HG02763 (cell line): ENCODE measurements around the gene ACBD7.

ENCODE experiments used
- ATAC-seq: cut with Tn5 transposase; IDR thresholded peaks from one replicate; pipeline ENCODE4 v1.9.1; 2021; ENCODE audit warnings: mild to moderate bottlenecking, moderate library complexity; ENCODE audit not compliant: unreplicated experiment

The ACBD7 gene

DNA sequence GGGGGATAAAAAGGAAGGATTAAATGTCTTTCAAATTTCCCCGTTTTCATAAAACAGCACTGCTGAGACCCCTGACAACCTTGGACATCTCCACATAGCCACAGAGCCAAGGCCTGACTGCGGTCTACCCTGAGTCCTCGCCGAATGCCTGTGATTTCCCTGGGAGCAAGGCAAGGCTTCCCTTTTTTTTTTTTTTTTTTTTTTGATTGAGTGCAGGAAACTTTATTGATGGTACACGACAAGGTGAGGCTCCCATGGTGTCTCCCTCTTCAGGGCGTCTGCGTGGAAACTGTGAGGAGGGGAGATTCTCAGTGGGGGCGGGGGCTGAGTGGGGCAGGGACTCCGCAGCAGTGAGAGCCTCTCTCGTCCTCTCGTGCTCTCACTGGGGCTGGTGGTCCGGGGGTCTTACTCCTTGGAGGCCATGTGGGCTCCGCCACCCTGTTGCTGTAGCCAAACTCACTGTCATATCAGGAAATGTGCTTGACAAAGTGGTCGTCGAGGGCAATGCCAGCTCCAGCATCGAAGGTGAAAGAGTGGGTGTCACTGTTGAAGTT is 4.4 kb upstream of the ACBD7 start:
- ATAC-seq, result no peak

DNA sequence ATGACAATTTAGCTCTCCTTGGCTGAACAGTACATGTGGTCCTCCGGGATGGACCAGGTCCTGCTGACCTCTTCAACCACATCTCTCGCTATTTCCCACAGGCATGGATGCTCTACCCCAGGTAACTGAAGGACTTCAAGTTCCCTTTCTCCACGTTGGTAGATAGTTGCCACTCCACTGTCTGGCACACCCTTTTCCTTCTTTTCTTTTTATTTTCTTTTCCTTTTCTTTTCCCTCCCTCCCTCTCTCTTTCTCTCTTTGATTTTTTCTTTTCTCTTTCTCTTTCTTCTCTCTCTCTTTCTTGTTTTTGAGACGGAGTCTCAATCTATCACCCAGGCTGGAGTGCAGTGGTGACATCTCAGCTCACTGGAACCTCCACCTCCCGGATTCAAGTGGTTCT is 2.8 kb upstream of the ACBD7 start:
- ATAC-seq, result no peak

DNA sequence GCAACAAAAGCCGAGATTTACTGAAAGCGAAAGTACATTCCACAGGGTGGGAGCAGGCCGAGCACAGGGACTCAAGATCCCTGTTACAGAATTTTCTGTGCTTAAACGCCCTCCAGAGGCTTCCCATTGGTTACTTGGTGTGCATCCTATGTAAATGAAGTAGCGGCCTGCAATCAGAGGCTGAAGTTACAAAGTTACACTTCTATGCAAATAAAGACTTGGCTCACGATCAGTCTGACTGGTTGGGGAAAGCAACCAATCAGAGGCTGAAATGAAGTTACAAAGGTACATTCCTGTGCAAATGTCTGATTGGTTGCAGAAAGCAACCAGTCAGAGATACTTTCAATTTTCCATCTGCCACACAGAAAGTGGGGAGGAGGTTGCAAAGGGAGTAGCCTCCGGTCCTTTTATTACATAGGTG is 4.1 kb downstream of the ACBD7 start:
- no peak for ATAC-seq

DNA sequence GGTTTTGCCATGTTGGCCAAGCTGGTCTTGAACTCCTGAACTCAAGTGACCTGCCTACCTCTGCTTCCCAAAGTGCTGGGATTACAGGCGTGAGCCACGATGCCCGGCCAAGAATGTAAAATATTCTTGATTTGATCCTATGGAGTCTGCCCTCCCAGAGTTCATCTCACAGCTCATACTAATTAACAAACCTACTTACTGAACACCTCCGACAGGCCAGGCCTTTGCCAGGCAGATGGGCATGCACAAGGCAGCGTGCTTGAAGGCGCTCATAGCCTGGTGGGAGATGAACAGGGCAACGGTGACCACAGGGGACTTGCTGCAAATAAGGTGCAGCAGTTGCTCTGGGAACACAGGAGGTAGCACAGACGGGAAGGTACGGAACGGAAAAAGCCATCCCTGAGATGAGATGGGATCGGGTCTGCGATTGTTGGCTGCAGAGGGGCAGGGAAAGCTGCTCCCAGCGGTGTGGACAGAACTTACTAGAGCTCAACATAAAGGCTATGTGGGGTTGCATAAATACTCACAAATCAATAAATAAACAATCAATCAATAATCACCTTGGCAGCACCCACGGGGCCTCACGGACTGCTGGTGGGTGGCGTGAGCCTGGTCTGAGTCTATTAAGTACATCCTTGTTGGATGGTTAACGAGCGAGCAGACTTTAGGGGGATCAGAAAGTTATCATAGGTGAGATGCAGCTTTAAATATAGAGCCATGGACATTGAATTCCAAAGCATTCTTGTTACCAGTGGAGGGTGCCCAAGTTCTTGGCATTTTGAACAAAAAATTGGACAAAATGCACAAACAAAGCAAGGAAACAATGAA is 4.7 kb downstream of the ACBD7 start:
- no peak for ATAC-seq

DNA sequence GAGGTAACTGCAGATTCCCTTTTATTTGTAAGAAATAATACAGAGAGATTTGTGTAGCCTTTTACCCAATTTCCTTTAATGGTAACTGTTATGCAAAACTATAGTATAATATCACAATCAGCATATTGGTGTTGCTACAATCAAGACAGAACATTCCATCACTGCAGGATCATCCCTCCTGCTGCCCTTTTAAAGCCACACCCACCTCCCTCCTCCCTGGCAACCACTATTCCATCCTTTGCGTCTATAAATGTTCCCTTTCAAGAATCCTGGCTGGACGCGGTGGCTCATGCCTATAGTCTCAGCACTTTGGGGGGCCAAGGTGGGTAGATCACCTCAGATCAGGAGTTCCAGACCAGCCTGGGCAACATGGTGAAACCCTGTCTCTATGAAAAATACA is 13.2 kb downstream of the ACBD7 start:
- no peak for ATAC-seq

DNA sequence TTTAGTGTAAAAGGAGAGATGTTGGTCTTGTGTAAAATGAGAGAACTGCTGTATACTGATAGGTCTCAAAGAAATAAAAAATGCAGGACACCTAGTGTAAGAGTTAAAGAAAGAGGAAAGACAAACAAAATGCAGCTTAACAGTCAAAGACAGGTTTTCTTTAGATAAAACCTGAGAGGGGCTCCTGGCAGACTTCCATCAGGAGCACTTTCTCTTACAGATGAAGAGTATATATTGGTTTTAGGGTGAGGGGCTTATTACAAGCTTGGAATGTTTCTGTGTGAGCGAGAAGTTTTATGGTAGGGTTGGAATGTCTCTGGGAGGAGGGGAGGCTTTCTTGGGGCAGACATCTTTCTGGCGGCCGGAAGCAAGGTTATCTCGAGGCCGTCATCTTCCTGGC is 16.2 kb downstream of the ACBD7 start:
- no peak for ATAC-seq

DNA sequence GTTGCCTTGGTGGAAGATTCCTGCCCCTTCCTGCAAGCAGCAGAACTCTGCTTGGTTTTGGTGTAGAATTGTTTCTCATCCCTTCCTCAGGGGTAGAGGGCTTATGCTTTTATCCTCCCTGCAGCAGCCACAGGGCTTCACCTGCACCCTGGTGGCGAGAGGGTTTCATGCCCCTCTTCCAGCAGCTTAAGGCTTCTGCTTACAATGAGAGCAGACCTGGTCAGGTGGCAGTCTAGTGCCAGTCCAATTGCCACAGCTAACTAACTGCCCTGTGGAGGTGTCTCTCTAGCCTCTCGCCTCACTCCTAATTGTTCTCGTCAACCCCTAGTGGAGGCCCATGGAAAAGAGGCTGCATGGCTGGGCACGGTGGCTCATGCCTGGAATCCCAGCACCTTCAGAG is 19.3 kb downstream of the ACBD7 start:
- ATAC-seq, result no peak

DNA sequence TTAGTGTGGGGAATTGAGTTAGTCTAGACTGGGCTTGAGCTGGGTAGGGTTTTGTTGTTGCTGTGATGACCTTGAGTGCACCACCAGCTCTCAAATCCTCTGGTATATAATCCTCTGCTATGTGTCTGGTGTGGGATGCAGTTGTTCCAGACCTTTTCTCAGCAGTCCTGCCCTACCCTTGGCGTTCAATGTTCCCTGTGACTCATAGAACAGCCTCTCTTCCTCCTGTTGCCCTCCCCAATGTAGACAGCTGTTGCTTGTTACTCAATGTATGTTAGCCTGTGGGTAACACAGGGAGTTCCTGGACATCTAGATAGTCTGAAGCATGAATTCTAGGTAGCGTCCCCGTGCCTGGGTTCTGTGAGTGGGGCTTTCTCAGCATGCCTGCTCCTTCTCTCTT is 19.8 kb downstream of the ACBD7 start:
- ATAC-seq, result no peak

DNA sequence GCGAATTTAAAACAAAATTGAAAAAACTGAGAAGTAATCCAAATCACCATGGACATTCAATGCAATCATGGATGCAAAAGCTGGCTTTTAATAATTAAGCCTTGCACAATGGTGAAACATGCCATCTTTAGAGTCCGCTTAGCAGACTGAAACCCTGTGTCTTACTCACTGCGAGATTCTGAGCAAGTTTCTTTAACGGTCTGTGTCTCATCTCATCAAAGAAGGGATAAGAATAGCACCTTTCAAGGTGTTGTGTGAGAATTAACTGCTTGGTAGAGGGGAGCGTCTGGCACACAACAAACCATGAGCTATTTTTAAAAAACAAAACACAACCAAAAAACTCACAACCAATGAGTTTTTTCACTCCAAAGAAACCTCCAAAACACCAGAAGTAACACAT is 21.4 kb downstream of the ACBD7 start:
- no peak for ATAC-seq

DNA sequence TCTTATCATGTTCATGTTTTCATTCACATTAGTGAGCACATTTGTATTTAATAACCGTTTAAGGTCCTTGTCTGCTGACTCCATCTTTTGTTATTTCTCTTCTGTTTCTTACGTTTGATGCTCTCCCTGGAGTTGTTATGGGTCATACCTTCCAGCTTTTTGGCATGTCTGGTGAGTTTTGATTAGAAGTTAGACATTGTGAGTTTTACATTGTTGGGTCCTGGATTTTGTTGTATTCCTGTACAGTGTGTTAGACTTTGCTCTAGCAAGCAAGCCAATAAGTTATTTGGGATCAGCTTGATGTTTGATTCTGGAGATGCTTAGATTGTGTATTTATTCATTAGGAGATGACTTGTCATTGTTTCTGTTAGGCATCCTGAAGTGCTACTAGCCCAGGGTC is 27.9 kb downstream of the ACBD7 start:
- no peak for ATAC-seq

DNA sequence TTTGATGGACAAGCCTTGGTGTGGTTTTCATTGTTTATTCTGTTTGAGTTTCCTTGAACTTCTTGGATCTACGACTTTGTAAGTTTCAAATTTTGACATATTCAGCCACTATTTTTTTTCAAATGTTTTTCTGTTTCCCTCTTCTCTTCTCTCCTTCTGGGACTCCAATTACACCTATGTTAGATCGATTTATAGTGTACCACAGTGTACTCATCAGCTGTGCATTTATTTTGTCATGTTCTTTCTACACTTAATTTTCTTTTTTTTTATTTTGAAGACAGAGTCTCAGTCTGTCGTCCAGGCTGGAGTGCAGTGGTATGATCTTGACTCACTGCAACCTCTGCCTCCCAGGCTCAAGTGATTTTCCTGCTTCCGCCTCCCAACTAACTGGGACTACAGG is 28.7 kb downstream of the ACBD7 start:
- ATAC-seq, result no peak

DNA sequence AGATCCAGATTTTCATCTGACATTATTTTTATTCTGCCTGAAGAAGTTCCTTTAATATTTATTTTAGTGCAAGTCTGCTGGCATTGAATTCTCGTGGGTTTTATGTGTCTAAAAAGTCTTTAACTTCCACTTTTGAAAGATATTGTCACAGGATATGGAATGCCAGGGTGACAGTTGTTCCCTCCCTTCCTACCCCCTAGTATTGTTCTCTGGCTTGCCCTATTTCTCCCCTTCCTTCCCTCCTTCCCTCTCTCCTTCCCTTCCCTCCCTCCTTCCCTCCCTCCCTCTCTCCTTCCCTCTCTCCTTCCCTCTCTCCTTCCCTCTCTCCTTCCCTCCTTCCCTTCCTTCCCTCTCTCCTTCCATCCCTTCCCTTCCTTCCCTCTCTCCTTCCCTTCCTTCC is 29.9 kb downstream of the ACBD7 start:
- no peak for ATAC-seq

DNA sequence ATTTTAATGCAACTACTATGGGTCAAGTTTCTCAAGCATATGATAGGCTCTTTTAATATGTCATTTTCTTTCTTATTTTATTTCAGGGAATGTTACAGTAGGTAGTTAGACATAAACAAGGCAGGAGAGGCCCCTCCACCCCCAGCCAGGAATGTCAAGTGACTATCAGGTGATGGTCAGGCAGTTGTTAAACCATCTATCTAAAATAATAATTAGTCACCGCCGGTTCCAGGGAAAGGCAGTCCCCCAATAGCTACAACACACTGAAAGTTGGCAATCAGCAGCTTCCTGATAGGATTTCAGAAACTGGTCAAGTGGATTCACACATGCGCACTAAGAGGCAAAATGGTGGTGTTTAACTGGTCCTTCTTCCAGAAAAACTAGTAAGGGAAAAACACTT is 35.5 kb downstream of the ACBD7 start:
- no peak for ATAC-seq

DNA sequence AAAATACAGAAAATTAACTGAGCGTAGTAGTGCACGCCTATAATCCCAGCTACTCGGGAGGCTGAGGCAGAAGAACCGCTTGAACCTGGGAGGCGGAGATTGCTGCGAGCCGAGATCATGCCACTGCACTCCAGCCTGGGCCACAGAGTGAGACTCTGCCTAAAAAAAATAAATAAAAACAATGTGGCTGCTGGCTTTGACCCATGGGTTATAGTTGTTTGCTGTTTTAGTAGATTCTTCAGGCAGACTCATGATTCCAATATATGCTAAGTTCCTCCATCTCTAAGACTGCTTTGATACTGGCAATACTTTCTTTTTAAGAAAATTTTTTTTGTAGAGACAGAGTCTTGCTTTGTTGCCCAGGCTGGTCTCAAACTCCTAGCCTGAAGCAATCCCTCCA is 36.5 kb downstream of the ACBD7 start:
- ATAC-seq, result no peak

DNA sequence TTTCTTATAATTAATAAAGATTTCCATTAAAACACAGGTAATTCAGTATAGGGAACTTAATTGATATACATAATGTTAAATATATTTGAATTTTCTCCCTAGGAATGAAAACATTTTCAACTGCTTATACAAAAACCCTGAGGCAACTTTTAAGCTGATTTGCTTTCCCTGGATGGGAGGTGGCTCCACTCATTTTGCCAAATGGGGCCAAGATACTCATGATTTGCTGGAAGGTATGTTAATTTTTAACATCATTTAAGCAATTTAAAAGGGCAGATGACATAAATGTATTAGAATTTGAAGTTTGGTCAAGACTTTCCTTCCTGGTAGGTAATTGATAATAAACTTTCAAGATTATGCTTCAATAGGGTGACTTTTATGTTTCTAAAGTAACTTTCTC is 39.0 kb downstream of the ACBD7 start:
- ATAC-seq, result no peak

DNA sequence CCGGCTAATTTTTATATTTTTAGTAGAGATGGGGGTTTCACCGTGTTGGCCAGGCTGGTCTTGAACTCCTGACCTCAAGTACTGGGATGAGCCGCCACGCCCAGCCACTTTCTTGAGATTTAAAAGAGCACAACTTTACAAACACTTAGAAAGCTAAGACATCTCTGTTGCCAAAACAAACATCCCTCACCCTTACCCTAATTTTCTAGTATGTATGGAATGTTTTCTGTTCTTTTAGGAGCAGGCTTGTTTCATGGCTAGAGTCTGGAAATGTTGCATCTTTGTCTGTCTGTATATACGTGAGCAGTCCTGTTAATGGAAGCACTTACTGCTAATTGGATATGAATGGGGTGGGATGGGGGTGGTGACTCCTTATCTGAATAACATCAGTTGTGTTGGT is 42.0 kb downstream of the ACBD7 start:
- no peak for ATAC-seq

DNA sequence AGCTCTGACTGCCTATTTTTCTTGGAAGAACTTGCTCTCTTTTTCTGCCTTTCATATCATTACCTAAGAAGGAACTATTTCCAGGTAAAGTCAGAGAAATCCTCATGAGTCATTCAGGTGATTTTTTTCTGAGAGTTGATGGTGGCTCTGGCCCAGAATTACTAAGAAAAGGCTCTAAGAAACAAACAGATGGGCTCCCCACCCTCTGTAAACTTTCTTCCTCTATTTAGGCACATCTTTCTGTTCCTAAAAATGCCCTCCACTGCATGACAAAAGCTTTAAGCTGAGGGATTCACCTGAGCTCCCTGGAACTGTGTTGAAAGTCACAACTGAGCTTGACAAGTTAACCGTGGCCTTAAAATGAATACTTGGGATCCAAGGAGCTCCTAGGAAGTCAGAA is 43.2 kb downstream of the ACBD7 start:
- ATAC-seq, result no peak

DNA sequence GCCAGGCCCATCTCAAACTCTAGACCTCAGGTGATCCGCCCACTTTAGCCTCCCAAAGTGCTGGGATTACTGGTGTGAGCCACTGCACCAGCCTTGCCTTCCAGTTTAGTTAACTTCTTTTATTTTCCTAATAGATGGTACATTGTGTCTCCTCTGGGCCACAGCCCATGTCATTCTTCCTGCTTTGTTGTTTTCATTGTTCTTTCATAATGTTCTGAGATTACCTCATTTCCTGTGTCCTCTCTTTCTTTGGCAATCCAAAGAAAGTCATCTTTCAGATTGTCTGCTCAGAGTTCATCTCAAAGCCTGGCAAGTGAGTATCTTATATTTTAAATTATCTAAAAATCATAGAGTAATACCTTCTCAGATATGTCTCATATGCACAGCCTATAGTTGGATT is 44.9 kb downstream of the ACBD7 start, which contains the start of gene OLAH:
Gene OLAH (plus strand): TSS at position 270 of the 400 bp plus-strand sequence. CDS start 3,346 bp downstream, outside the sequence.
- no peak for ATAC-seq

DNA sequence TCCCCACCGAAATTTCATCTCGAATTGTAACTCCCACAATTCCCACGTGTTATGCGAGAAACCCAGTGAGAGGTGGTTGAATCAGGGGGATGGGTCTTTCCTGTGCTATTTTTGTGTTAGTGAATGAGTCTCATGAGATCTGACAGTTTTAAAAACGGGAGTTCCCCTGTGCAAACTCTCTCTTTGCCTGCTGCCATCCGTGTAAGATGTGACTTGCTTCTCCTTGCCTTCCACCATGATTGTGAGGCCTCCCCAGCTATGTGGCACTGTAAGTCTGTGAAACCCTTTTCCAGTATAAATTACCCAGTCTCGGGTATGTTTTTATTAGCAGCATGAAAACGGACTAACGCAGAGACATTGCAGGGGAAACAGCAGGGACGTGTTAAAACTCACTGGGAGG is 50.2 kb downstream of the ACBD7 start:
- ATAC-seq, result no peak

DNA sequence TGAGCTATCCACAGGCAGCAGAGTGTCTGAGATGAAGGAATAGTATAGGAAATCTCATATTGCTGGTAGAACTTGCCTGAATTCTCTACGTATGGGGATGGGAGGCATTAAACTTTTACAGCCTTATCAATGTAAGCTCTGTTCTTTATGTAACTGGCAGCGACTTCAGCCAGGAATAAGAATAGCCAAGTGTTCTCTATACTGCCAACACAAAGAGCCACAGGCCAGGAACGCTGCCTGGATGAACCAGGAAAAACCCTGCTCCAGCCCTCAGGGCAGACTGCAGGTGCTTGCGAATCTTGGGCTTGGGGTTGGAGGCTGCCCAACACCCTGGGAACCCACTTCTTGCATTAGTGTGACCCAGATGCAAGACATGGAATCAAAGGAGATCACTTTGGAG is 50.9 kb downstream of the ACBD7 start:
- no peak for ATAC-seq

DNA sequence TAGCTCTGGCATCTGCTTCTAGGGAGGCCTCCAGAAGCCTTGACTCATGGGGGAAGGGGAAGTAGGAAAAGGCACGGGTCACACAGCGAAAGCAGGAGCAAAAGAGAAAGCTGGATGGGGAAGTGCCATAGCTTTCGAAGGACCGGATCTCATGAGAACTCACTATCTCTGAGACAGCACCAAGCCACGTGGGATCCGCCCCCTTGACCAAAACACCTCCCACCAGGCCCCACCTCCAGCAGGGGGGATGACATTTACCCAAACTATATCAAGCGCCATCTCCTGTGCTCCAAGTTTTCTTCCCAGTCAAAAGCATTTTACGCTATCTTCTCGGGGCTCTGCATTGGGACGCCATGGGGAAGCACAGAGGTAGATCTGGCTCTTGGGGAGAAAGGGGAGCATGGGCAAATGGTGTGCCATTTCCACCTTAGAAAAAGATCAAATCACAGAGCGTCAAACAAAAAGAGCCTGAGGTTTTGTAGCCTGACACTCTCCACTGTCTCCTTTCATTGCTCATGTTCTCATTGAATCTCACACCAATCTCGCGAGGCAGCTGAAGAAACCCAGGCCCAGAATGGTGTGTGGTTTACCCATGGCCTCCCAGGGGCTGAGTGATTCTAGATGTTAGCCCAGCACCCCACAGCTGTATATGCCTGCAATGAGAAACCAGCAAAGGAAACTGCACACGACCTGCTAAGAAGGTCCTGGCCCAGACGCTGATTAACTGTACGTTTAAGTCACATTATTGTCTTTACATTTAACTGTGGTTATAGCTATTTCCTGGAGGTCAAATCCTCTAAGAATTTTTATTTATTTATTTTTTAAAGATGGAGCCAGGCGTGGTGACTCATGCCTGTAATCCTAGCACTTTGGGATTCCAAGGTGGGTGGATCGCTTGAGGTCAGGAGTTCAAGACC is 52.9 kb downstream of the ACBD7 start:
- ATAC-seq, result no peak

DNA sequence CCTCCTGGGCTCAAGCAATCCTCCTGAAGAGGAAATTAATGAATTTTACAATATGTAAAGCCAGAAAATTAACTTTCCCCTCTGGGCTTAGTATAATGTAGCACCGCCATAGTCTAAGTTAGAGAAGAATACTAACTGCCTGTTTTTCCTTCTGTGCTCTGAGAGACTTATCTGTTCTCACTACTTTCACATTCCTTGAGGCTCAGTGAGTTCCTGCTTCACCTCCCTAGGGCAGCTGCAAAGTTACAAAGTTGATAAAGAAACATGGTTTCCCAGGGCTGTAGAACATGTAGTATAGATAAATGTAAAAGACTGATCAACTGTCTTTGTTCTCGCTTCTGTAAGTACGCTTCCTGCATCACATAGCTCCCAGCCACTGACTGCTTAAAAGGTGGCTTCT is 60.8 kb downstream of the ACBD7 start:
- no peak for ATAC-seq
